Memory B cell (primary cell): ENCODE data around the gene ANGPTL2.

Experiments used
- ATAC-seq: fragments of 150-1000 bp; cut with Tn5 transposase; 2 replicates; pipeline ENCODE4 v1.10.0; 2021; ENCODE audit warnings: low read depth, mild to moderate bottlenecking, moderate library complexity
- DNase-seq, 2 donors: peaks; one replicate each; pipeline ENCODE4 v3.0.0; 2022; ENCODE audit warnings: low spot score in 2 of 2
- H3K27ac Mint-ChIP-seq: one replicate; pipeline ENCODE4 v1.8.0; 2022; ENCODE audit warnings: mild to moderate bottlenecking, moderate library complexity, mixed read lengths
- H3K27me3 Mint-ChIP-seq: one replicate; pipeline ENCODE4 v1.8.0; 2022; ENCODE audit warnings: mixed read lengths
- H3K36me3 Mint-ChIP-seq: one replicate; pipeline ENCODE4 v1.8.0; 2022; ENCODE audit warnings: mild to moderate bottlenecking, mixed read lengths
- H3K4me1 Mint-ChIP-seq: one replicate; pipeline ENCODE4 v1.8.0; 2022; ENCODE audit warnings: mixed read lengths
- H3K4me3 Mint-ChIP-seq: one replicate; pipeline ENCODE4 v1.8.0; 2022; ENCODE audit warnings: mild to moderate bottlenecking, moderate library complexity, mixed read lengths
- H3K9me3 Mint-ChIP-seq: one replicate; pipeline ENCODE4 v1.8.0; 2022; ENCODE audit warnings: mixed read lengths

Gene ANGPTL2

GRCh38 chr9:127126971-127127370, 4.5 kb upstream of the ANGPTL2 start:
- Mint-ChIP-seq H3K36me3 (peaks cover 4% of the 10 kb centered on the region), H3K27me3 (peaks cover 2% of the 10 kb centered on the region), H3K27ac (no peak overlapping the region), H3K9me3 (no peaks in the 10 kb centered on the region), H3K4me1 (peaks cover 12% of the 10 kb centered on the region), H3K4me3 (no peak overlapping the region)
- DNase-seq (no peak), ATAC-seq (no peak)

GRCh38 chr9:127124792-127125191, 2.4 kb upstream of the ANGPTL2 start:
- DNase-seq (no peak), ATAC-seq (no peak)
- H3K4me3 Mint-ChIP-seq, result no peak overlapping the region
- H3K27ac Mint-ChIP-seq, result no peak overlapping the region
- H3K27me3 Mint-ChIP-seq, result peaks cover 6% of the 10 kb centered on the region
- peaks cover 14% of the 10 kb centered on the region for H3K4me1 Mint-ChIP-seq
- H3K9me3 Mint-ChIP-seq, result no peaks in the 10 kb centered on the region
- peaks cover 6% of the 10 kb centered on the region for H3K36me3 Mint-ChIP-seq

DNA sequence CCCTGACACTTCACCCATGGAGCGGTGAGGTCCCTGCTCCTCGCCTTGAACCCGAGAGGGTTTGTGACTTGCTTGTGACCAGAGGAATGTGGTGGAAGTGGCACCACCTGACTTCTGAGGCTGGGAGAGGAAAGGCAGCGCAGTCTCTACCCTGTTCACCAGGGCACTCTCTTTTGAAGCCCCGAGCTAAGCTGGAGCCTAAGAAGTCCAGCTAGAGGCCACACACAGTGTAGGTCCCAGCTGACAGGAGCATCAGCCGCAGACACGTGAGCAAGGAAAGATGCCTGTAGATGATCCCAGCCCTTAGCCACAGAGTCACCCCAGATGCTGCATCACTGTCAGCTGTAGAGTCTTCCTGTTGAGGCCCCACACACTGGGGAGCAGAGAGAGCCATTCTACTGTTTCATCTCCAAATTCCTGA, 1.7 kb upstream of the ANGPTL2 start:
- H3K4me3 Mint-ChIP-seq, result no peak overlapping the region
- peaks cover 8% of the 10 kb centered on the region for H3K36me3 Mint-ChIP-seq
- H3K27ac Mint-ChIP-seq, result no peak overlapping the region
- H3K27me3 Mint-ChIP-seq, result peaks cover 6% of the 10 kb centered on the region
- H3K9me3 Mint-ChIP-seq, result no peaks in the 10 kb centered on the region
- peaks cover 16% of the 10 kb centered on the region for H3K4me1 Mint-ChIP-seq
- no peak for ATAC-seq
- no peak for DNase-seq

DNA sequence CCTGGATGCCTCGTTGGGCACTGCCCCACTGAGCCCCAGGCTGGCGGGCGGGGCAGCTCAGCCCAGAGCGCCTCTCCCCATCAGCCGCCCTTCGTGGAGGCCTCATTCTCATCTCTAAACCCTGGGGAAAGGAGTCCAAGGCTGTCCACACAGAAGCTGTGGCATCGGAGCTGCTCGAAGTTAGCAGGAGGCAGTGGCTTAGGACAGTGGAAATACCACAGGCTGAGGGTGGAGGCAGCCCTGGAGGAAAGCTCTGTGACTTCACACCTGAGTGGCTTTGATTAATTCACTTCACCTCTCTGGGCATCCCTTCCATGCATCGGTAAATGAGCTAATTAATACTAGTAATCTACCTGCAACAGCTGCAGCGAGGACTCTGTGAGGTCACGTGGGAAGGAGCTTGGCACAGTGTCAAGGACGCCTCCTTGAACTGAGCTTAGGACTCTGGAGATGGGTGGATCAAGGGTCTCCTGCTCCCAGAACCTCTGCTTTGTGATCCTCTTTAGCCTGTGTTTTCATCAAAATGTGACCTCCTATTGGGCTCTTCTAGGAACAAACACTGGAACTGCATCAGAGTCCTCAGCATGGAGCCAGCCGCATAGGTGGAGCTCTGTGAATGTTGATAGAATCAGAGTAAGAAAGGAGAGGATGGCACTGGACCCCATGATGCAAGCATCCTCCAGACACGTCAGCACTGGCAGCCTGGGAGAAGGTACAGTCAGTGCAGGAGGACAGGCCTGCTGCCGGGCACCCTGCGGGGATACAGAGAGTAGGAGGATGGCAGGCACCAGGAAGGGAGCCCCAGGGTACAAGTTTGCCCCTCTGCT, 842 bp upstream of the ANGPTL2 start:
- no peak for DNase-seq
- peaks cover 11% of the 10 kb centered on the region for H3K36me3 Mint-ChIP-seq
- H3K27me3 Mint-ChIP-seq, result peaks cover 6% of the 10 kb centered on the region
- no peak overlapping the region for H3K27ac Mint-ChIP-seq
- no peaks in the 10 kb centered on the region for H3K9me3 Mint-ChIP-seq
- no peak for ATAC-seq
- H3K4me3 Mint-ChIP-seq, result peak overlapping the region; percentile 73
- H3K4me1 Mint-ChIP-seq, result peaks cover 21% of the 10 kb centered on the region

DNA sequence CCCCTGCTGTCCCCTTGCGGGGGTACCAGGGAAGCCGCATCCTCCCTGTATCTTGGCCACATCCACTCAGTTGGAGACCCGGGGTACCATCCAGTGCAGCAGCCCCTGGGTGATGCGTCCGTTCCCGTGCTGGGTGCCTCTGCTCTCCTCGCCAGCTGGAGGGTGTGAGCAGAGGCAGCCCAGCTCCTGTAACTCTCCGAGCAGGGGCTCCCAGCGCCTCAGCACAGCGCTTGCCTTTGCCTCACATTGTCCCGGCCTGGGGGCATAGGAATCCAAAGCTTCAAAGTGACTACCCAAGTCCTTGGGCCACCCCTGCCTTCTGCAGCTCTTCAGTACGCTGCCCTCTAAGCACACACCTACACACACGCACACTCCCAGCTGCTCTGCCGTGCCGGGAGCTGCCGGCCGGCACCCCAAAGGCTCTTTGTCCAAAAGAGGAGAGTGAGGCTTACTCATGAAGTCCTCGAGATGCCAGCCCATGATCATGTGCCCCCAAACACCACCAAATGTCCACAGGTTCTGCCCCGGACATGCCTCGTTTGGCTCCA, 733 bp downstream of the ANGPTL2 start:
- ATAC-seq, result no peak
- no peak overlapping the region for H3K27ac Mint-ChIP-seq

DNA sequence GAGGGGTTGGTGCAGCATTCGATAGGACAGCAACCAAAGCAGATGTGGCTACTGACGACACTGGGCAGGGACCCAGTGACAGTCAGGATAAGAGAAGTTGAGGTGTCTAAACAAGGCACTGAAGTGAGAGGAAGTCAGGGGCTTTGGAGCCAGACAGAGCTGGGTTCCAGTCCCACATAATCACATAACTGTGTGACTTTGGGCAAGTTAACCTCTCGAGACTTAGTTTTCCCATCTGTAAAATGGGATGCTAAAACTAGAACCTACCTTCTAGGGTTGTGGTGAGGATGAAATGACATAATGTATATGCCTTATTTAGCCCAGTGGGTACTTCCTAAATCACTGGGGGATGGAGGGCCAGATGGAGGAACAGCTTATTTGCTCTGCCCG, 3.1 kb downstream of the ANGPTL2 start:
- ATAC-seq, result no peak
- H3K9me3 Mint-ChIP-seq, result no peaks in the 10 kb centered on the region
- H3K4me3 Mint-ChIP-seq, result no peak overlapping the region
- DNase-seq, result no peak
- H3K4me1 Mint-ChIP-seq, result peaks cover 28% of the 10 kb centered on the region
- H3K27me3 Mint-ChIP-seq, result peaks cover 6% of the 10 kb centered on the region
- no peak overlapping the region for H3K27ac Mint-ChIP-seq
- peaks cover 15% of the 10 kb centered on the region for H3K36me3 Mint-ChIP-seq

More for the DNA sequence above, 733 bp downstream of the ANGPTL2 start:
- H3K27me3 Mint-ChIP-seq, result peaks cover 6% of the 10 kb centered on the region
- no peaks in the 10 kb centered on the region for H3K9me3 Mint-ChIP-seq
- H3K4me1 Mint-ChIP-seq, result peaks cover 24% of the 10 kb centered on the region
- no peak overlapping the region for H3K4me3 Mint-ChIP-seq
- peaks cover 15% of the 10 kb centered on the region for H3K36me3 Mint-ChIP-seq
- no peak for DNase-seq

DNA sequence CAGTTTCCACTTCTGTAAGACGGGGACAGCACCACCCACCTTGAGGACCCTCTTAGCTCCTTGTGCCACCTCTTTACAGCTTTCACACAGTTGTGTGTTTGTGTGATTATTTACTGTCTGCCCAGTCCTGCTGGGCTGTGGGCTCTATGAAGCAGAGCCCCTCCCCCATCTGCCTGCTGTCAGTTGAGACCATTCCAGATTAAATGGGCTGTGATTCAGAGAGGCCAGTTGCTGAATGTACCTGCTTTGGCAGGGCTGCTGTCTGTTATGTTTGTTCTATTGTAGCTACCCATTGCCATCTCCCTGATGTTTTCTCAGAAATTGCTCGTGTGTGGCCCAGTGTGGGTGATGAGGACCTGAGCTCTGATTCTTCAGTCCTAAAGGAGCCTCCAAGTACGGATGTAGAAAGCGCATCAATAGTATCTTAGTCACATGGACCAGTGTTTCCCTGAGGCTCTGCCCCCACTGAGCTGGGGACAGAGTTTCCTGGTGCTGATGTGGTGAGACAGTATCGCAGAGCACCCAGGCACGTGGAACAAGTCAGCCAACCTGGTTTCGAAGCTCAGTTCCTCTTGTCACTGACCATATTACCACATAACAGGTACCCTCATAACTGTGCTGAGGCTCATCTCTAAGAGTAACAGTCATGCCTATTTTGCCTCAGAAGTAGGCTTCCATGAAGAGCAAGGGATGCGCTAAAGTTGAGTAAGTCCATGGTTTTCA, 3.7 kb downstream of the ANGPTL2 start:
- Mint-ChIP-seq H3K27me3 (peaks cover 6% of the 10 kb centered on the region), H3K27ac (no peak overlapping the region), H3K4me1 (peaks cover 28% of the 10 kb centered on the region)

GRCh38 chr9:127117801-127118200, 4.6 kb downstream of the ANGPTL2 start:
- Mint-ChIP-seq H3K27me3 (peaks cover 6% of the 10 kb centered on the region), H3K36me3 (peaks cover 11% of the 10 kb centered on the region), H3K4me1 (peaks cover 23% of the 10 kb centered on the region), H3K4me3 (no peak overlapping the region), H3K9me3 (no peaks in the 10 kb centered on the region), H3K27ac (no peak overlapping the region)
- ATAC-seq (no peak), DNase-seq (no peak)

More for the DNA sequence above, 3.7 kb downstream of the ANGPTL2 start:
- no peaks in the 10 kb centered on the region for H3K9me3 Mint-ChIP-seq
- H3K4me3 Mint-ChIP-seq, result no peak overlapping the region
- ATAC-seq, result peak; percentile 71
- DNase-seq, result peak in 1 of 2 donors; percentile 7
- H3K36me3 Mint-ChIP-seq, result peaks cover 14% of the 10 kb centered on the region

GRCh38 chr9:127116957-127117356, 5.5 kb downstream of the ANGPTL2 start:
- Mint-ChIP-seq H3K4me1 (peaks cover 19% of the 10 kb centered on the region), H3K27ac (no peak overlapping the region), H3K36me3 (peaks cover 11% of the 10 kb centered on the region), H3K9me3 (no peaks in the 10 kb centered on the region), H3K4me3 (no peak overlapping the region), H3K27me3 (peaks cover 4% of the 10 kb centered on the region)
- DNase-seq (no peak), ATAC-seq (no peak)

- Mint-ChIP-seq H3K27me3 (peaks cover 3% of the 10 kb centered on the region), H3K9me3 (no peaks in the 10 kb centered on the region), H3K4me3 (no peak overlapping the region), H3K27ac (peak overlapping the region; percentile 62), H3K36me3 (peaks cover 13% of the 10 kb centered on the region), H3K4me1 (peaks cover 19% of the 10 kb centered on the region)
- no peak for DNase-seq
- no peak for ATAC-seq
Observed at GRCh38 chr9:127116088-127116726, 6.2 kb downstream of the ANGPTL2 start.

DNA sequence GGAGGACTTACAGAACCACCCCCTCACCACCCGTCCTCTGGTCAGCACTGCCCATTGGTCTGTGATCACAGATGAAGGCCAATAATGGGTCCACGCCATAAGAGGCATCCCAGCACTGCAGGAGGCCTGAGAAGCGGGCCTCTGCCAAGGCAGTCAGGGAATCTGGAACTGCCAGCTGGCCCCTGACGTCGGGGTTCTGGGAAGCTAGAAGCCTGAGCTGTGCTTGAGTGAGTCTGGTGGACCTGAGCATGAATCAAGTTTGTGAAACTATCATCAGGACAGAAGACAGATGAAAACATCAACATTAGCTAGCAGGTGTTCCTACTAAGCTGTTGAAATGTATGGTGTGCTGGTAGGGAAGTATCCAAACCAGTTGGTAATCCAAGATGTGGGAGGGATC, 7.8 kb downstream of the ANGPTL2 start:
- no peak for ATAC-seq
- no peak overlapping the region for H3K4me3 Mint-ChIP-seq
- peaks cover 20% of the 10 kb centered on the region for H3K36me3 Mint-ChIP-seq

DNA sequence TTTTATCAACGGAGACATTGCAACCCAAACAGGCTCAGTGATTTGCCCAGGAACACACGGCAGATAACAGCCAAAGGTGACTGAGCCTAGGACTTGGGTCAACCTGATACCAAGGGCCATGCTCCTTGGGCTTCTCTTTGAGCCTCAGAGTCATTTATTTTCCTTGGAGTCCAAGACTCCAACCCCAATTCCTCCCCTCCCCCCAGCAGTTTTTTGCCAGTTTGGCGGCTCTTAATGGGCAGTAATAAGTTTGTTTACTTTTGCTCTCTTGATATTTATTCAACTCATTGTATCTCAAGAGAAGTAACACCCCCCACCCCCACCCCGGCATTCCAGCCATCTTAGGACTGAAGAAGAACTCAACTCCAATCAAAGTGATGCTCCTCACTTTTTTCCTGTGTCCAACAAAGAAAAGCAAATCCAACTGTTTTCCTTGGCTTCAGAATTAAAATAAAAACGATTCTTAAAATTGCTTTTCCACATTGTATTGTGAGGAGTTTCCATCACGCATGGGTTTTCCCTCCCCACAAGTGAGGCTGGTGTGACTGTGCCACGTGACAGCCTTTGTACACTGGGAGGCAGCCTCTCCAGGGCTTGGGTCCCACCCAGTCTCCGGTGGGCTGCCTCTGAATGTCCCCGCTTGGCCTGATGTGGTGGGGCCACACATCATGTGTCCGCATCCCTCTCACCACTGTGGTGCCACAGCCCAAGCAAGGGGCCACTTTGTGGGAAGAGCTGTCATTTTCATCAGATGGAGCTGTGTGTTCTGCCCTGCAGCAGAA, 9.1 kb downstream of the ANGPTL2 start:
- no peaks in the 10 kb centered on the region for H3K9me3 Mint-ChIP-seq
- no peak for ATAC-seq
- H3K27me3 Mint-ChIP-seq, result no peaks in the 10 kb centered on the region
- no peak overlapping the region for H3K27ac Mint-ChIP-seq
- no peak for DNase-seq
- peaks cover 18% of the 10 kb centered on the region for H3K36me3 Mint-ChIP-seq
- H3K4me1 Mint-ChIP-seq, result peaks cover 11% of the 10 kb centered on the region
- no peak overlapping the region for H3K4me3 Mint-ChIP-seq

More for the DNA sequence above, 7.8 kb downstream of the ANGPTL2 start:
- Mint-ChIP-seq H3K27me3 (no peaks in the 10 kb centered on the region), H3K9me3 (no peaks in the 10 kb centered on the region), H3K27ac (no peak overlapping the region), H3K4me1 (peaks cover 17% of the 10 kb centered on the region)
- no peak for DNase-seq

DNA sequence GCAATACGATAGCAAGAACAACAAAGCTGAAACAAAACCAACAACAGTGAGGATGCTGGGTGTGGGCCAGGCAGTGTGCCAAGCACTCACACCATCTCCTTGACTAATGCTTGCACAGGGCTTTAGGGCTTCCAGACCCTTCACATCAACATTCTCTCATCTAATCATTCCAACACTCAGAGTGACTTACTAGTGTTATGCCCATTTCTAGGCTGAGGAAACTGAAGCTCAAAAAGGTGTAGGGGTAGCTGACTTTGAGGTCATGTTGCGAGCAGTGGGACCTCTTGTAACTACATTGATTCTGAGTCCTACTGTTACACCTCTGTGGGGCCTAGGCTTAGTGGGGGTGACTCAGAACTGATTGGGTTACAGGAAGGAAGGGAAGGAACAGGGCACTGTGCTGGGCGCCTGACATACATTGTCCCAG, 9.7 kb downstream of the ANGPTL2 start:
- no peak for ATAC-seq
- H3K27me3 Mint-ChIP-seq, result no peaks in the 10 kb centered on the region
- H3K9me3 Mint-ChIP-seq, result no peaks in the 10 kb centered on the region
- H3K27ac Mint-ChIP-seq, result no peak overlapping the region
- peaks cover 22% of the 10 kb centered on the region for H3K36me3 Mint-ChIP-seq
- DNase-seq, result no peak
- H3K4me3 Mint-ChIP-seq, result no peak overlapping the region
- peaks cover 11% of the 10 kb centered on the region for H3K4me1 Mint-ChIP-seq
